ENCODE measurements around the gene ZNF550. TPM values are rescaled to one million over a fixed set of nuclear protein-coding genes. Genes with fewer than 3 reads are reported as not detected.

The ZNF550 gene
- total and polyA plus RNA-seq, 2 of the 13 experiments (the other 11 are each of a cell fraction or from before 2014, with no cell fraction given): 8.6 to 9.1 TPM

GRCh38 chr19:57559404-57560025, at the start of gene ZNF550 (continued):
- TF ChIP-seq NCOA1 (CRISPR knock-in tag; IDR thresholded peaks at IDR 0.05): no peak
- TF ChIP-seq HHEX (CRISPR knock-in tag; IDR thresholded peaks at IDR 0.05): no peak
- TF ChIP-seq ZNF7 (CRISPR knock-in tag; IDR thresholded peaks at IDR 0.05): no peak
- no peak for TF ChIP-seq KLF13 (CRISPR knock-in tag; IDR thresholded peaks at IDR 0.05)
- peak; percentile 68; the same call in 1 of the 2 replicates for TF ChIP-seq ZNF510 (CRISPR knock-in tag; IDR thresholded peaks at IDR 0.05; ENCODE audit: low read depth)
- TF ChIP-seq, protein P1, sequence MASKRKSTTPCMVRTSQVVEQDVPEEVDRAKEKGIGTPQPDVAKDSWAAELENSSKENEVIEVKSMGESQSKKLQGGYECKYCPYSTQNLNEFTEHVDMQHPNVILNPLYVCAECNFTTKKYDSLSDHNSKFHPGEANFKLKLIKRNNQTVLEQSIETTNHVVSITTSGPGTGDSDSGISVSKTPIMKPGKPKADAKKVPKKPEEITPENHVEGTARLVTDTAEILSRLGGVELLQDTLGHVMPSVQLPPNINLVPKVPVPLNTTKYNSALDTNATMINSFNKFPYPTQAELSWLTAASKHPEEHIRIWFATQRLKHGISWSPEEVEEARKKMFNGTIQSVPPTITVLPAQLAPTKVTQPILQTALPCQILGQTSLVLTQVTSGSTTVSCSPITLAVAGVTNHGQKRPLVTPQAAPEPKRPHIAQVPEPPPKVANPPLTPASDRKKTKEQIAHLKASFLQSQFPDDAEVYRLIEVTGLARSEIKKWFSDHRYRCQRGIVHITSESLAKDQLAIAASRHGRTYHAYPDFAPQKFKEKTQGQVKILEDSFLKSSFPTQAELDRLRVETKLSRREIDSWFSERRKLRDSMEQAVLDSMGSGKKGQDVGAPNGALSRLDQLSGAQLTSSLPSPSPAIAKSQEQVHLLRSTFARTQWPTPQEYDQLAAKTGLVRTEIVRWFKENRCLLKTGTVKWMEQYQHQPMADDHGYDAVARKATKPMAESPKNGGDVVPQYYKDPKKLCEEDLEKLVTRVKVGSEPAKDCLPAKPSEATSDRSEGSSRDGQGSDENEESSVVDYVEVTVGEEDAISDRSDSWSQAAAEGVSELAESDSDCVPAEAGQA (IDR thresholded peaks at IDR 0.05; ENCODE audit: low read depth): peak; percentile 92
- TF ChIP-seq, protein P1 (CRISPR knock-in tag; IDR thresholded peaks at IDR 0.05; ENCODE audit: borderline replicate concordance): no peak
- no peak for TF ChIP-seq ETS1 (CRISPR knock-in tag; IDR thresholded peaks at IDR 0.05)
- 0 out of 2 replicates have a peak, but pooled peaks have one; percentile 18 for TF ChIP-seq ZNF564 (CRISPR knock-in tag; IDR thresholded peaks at IDR 0.05)
- no peak for TF ChIP-seq NCOA5 (CRISPR knock-in tag; IDR thresholded peaks at IDR 0.05)
- no peak for TF ChIP-seq ZNF333 (CRISPR knock-in tag; IDR thresholded peaks at IDR 0.05; ENCODE audit: borderline replicate concordance)
- 0 out of 2 replicates have a peak, but pooled peaks have one; percentile 39 for TF ChIP-seq ZNF605 (CRISPR knock-in tag; IDR thresholded peaks at IDR 0.05)
- TF ChIP-seq ZNF761 (CRISPR knock-in tag; conservative IDR thresholded peaks at IDR 0.05): peak; percentile 39; the same call in 1 of the 2 replicates
- no peak; the same call in 1 of the 2 replicates for TF ChIP-seq MAZ (IDR thresholded peaks at IDR 0.05; ENCODE audit: borderline replicate concordance, low read depth, low read length)
- TF ChIP-seq MAZ (CRISPR knock-in tag; IDR thresholded peaks at IDR 0.05; ENCODE audit: low read depth): peak; percentile 62; the same call in 1 of the 2 replicates
- no peak for TF ChIP-seq ZFAT (CRISPR knock-in tag; conservative IDR thresholded peaks at IDR 0.05)
- TF ChIP-seq TBX3 (IDR thresholded peaks at IDR 0.05; ENCODE audit: borderline replicate concordance): no peak
- no peak for TF ChIP-seq ZNF598 (CRISPR knock-in tag; IDR thresholded peaks at IDR 0.05; ENCODE audit: borderline replicate concordance)
- TF ChIP-seq TOPORS (CRISPR knock-in tag; IDR thresholded peaks at IDR 0.05): no peak
- TF ChIP-seq KLF15 (CRISPR knock-in tag; IDR thresholded peaks at IDR 0.05; ENCODE audit: borderline replicate concordance): no peak
- TF ChIP-seq, protein P2, sequence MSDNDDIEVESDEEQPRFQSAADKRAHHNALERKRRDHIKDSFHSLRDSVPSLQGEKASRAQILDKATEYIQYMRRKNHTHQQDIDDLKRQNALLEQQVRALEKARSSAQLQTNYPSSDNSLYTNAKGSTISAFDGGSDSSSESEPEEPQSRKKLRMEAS (IDR thresholded peaks at IDR 0.05): peak; percentile 74
- TF ChIP-seq AHR (CRISPR knock-in tag; IDR thresholded peaks at IDR 0.05): no peak
- TF ChIP-seq NR2F1 (CRISPR knock-in tag; IDR thresholded peaks at IDR 0.05): no peak
- no peak for TF ChIP-seq SMC3 (IDR thresholded peaks at IDR 0.05; ENCODE audit: low read length)
- TF ChIP-seq CREM (IDR thresholded peaks at IDR 0.05): peak; percentile 95
- TF ChIP-seq CREM (CRISPR knock-in tag; IDR thresholded peaks at IDR 0.05): no peak
- TF ChIP-seq DMAP1 (CRISPR knock-in tag; IDR thresholded peaks at IDR 0.05): peak; percentile 49; the same call in 1 of the 2 replicates

Measured in HepG2 (cell line).